NCI-H2029 (cell line): ENCODE results near the gene ZNF644.
"Not testable (repeated sequence)": the region's sequence is repeated elsewhere in the genome, so short reads cannot be mapped to it uniquely, and the experiment has no call there.

ENCODE experiments used
- DNase-seq: peaks from one replicate; lab custom pipeline; 2025; lab: John Stamatoyannopoulos, UW

Gene ZNF644

GRCh38 chr1:90925928-90926869 lies 95.6 kb downstream of the ZNF644 start:
- DNase-seq, result no peak

- DNase-seq, result no peak
These were observed 96.9 kb downstream of the ZNF644 start for GRCh38 chr1:90924982-90925381.

GRCh38 chr1:90922996-90923395 lies 98.8 kb downstream of the ZNF644 start:
- DNase-seq, result no peak

- no peak for DNase-seq
These were observed 99.6 kb downstream of the ZNF644 start for GRCh38 chr1:90922202-90922601.

- no peak for DNase-seq
These were observed 101.9 kb downstream of the ZNF644 start for GRCh38 chr1:90919900-90920299.

GRCh38 chr1:90919190-90919719 lies 102.6 kb downstream of the ZNF644 start:
- DNase-seq, result no peak

- no peak for DNase-seq
These were observed 110.5 kb downstream of the ZNF644 start for GRCh38 chr1:90911353-90911752.

- no peak for DNase-seq
These were observed 119.2 kb downstream of the ZNF644 start for GRCh38 chr1:90902672-90903071.

- no peak for DNase-seq
These were observed 122.6 kb downstream of the ZNF644 start for GRCh38 chr1:90899263-90899662.

- DNase-seq, result not testable (repeated sequence)
These were observed 128.2 kb downstream of the ZNF644 start for GRCh38 chr1:90893679-90894078.

GRCh38 chr1:90892884-90893283 lies 129.0 kb downstream of the ZNF644 start:
- not testable (repeated sequence) for DNase-seq

GRCh38 chr1:90892196-90892595 lies 129.6 kb downstream of the ZNF644 start:
- not testable (repeated sequence) for DNase-seq

GRCh38 chr1:90891756-90892155 lies 130.1 kb downstream of the ZNF644 start:
- DNase-seq, result not testable (repeated sequence)

GRCh38 chr1:90882221-90882620 lies 139.6 kb downstream of the ZNF644 start:
- no peak for DNase-seq

- DNase-seq, result peak; percentile 35
These were observed 140.8 kb downstream of the ZNF644 start for GRCh38 chr1:90881034-90881433.

GRCh38 chr1:90879281-90879680 lies 142.6 kb downstream of the ZNF644 start:
- peak; percentile 18 for DNase-seq

- DNase-seq, result no peak
These were observed 145.7 kb downstream of the ZNF644 start for GRCh38 chr1:90876101-90876500.
